Fibroblast of lung (primary cell): Measurements from ENCODE around the gene CA6. TPM values are rescaled to one million over a fixed set of nuclear protein-coding genes. Genes with fewer than 3 reads are reported as not detected.
A peak's percentile ranks its signal among the peaks of the same experiment; 100 is the strongest.

Source experiments
- DNase-seq, 2 donors: peaks; one replicate each; pipeline versions ENCODE4 v3.0.0 to v3.0.0-alpha.2; 2010; ENCODE audit warnings: low read depth in 2 of 2
- H2AFZ ChIP-seq: 2 replicates; pipeline ENCODE4 v1.5.1; 2012; ENCODE audit warnings: low read length, control low read depth, inconsistent platforms
- H3K27ac ChIP-seq: 2 replicates; pipeline ENCODE4 v1.5.1; 2011; ENCODE audit warnings: low read length, control low read depth; ENCODE audit not compliant: insufficient read depth
- H3K27me3 ChIP-seq: 2 replicates; pipeline ENCODE4 v1.5.1; 2011; ENCODE audit warnings: mild to moderate bottlenecking, low read length; ENCODE audit not compliant: control insufficient read depth, insufficient read depth
- H3K36me3 ChIP-seq: 2 replicates; pipeline ENCODE4 v1.5.1; 2011; ENCODE audit warnings: low read length; ENCODE audit not compliant: control insufficient read depth, insufficient read depth
- H3K4me1 ChIP-seq: 2 replicates; pipeline ENCODE4 v1.5.1; 2011; ENCODE audit warnings: low read length; ENCODE audit not compliant: control insufficient read depth, insufficient read depth; ENCODE audit errors: extremely low read depth
- H3K4me2 ChIP-seq: 2 replicates; pipeline ENCODE4 v1.5.1; 2011; ENCODE audit warnings: low read length, control low read depth; ENCODE audit not compliant: insufficient read depth; ENCODE audit errors: extremely low read depth
- H3K4me3 ChIP-seq, 4 experiments: fragments of 200-600 bp in 1 of 4; sonication (generic) in 1 of 4; replicated peaks in 1 of 4; 2 replicates each; pipeline ENCODE4 v1.5.1; 2011 to 2016; ENCODE audit warnings: low read length in 4 of 4, low read depth in 3 of 4, mild to moderate bottlenecking in 3 of 4, control low read depth in 2 of 4, inconsistent platforms in 1 of 4, mixed read lengths in 1 of 4; ENCODE audit not compliant: insufficient read depth in 1 of 4; ENCODE audit errors: control extremely low read depth in 1 of 4
- H3K79me2 ChIP-seq: 2 replicates; pipeline ENCODE4 v1.5.1; 2012; ENCODE audit warnings: mild to moderate bottlenecking, low read length, inconsistent platforms; ENCODE audit not compliant: control insufficient read depth, insufficient read depth
- H3K9ac ChIP-seq: 2 replicates; pipeline ENCODE4 v1.5.1; 2011; ENCODE audit warnings: mild to moderate bottlenecking, low read length, control low read depth; ENCODE audit not compliant: insufficient read depth
- H3K9me3 ChIP-seq: 2 replicates; pipeline ENCODE4 v1.5.1; 2012; ENCODE audit warnings: low read depth, low read length; ENCODE audit not compliant: control insufficient read depth, insufficient read depth
- H4K20me1 ChIP-seq: 2 replicates; pipeline ENCODE4 v1.5.1; 2011; ENCODE audit warnings: low read length; ENCODE audit not compliant: control insufficient read depth, insufficient read depth; ENCODE audit errors: extremely low read depth
- EZH2 ChIP-seq: IDR thresholded peaks from 2 replicates; pipeline ENCODE4 v1.5.1; 2012; ENCODE audit warnings: low read length, control low read depth, mild to moderate bottlenecking; ENCODE audit errors: missing control alignments
- polyA plus RNA-seq, 2 donors: library from polyadenylated mRNA; depleted of rRNA in 1 of 2; stranded (reverse) in 1 of 2; unstranded in 1 of 2; fragments of >200 nt; gene quantifications; 2 replicates each; pipeline ENCODE4 v1.2.1, GENCODE V29; 2011 to 2012; ENCODE audit warnings: missing spikeins in 1 of 2
- total RNA-seq: library from RNA; depleted of rRNA; stranded (reverse); fragments of >200 nt; gene quantifications from 2 replicates; pipeline ENCODE4 v1.2.1, GENCODE V29; 2014
- TF ChIP-seq, protein P1 (sequence below), 2 donors: IDR thresholded peaks in 1 of 2; conservative IDR thresholded peaks in 1 of 2; 1 replicate in 1 of 2; 2 replicates in 1 of 2; pipeline ENCODE4 v1.5.1; 2011 to 2012; ENCODE audit warnings: low read length in 2 of 2, control low read depth in 1 of 2, inconsistent platforms in 1 of 2, low read depth in 1 of 2, mild to moderate bottlenecking in 1 of 2

Gene CA6
- total and polyA plus RNA-seq, 2 donors (not counting 1 experiment from before 2014, with no cell fraction given), result not detected

DNA sequence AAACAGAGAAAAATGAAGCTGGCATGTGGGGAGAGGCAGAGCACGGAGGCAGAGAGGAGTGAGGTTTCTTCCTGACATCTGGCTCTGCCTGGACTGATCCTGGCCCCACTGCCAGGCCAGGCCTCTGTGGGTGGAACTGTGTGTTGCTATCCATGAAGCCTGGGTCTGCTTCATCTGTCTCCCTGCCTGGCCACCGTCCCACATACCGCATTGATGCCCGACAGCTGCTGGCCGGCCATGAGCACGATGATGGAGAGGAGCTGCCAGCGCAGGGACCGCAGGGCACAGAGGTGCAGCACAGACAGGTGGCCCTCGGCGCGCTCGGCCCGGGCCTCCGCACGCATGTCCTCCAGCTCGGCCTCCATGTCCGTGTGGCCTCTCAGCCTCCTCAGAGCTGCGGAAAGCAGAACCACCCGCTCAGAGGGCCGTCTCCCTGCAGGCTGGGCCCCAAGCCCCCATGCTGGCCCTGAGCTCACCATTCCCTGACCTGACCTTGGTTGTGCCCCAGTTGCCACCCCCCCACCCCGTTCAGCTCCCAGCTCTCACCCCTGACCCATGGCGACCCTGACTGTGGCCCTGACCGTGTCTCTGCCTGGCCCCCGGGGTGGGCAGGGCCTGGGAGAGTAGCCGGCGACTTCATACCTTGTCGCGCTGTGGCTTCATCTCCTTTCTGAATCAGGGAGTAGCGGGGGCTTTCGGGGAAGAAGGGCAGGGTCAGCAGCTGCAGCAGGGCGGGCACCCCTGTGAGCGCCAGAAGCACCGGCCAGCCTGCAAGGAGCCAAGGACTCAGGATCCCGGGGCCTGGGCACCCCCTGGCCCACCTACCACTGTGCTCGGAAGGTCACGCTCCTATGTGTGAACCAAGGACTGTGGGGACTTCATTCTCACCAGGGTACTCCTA, 69.1 kb downstream of the CA6 start:
- Histone ChIP-seq H3K27ac (no peak overlapping the region), H3K4me2 (no peak overlapping the region), H3K79me2 (no peaks in the 10 kb centered on the region), H3K9ac (no peak overlapping the region), H3K9me3 (no peaks in the 10 kb centered on the region), H3K27me3 (no peaks in the 10 kb centered on the region), H3K36me3 (no peaks in the 10 kb centered on the region), H3K4me3 (no peak overlapping the region), H3K4me1 (no peaks in the 10 kb centered on the region), H4K20me1 (no peaks in the 10 kb centered on the region), H2AFZ (no peak overlapping the region)
- no peak for TF ChIP-seq EZH2
- TF ChIP-seq, protein P1, sequence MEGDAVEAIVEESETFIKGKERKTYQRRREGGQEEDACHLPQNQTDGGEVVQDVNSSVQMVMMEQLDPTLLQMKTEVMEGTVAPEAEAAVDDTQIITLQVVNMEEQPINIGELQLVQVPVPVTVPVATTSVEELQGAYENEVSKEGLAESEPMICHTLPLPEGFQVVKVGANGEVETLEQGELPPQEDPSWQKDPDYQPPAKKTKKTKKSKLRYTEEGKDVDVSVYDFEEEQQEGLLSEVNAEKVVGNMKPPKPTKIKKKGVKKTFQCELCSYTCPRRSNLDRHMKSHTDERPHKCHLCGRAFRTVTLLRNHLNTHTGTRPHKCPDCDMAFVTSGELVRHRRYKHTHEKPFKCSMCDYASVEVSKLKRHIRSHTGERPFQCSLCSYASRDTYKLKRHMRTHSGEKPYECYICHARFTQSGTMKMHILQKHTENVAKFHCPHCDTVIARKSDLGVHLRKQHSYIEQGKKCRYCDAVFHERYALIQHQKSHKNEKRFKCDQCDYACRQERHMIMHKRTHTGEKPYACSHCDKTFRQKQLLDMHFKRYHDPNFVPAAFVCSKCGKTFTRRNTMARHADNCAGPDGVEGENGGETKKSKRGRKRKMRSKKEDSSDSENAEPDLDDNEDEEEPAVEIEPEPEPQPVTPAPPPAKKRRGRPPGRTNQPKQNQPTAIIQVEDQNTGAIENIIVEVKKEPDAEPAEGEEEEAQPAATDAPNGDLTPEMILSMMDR (conservative IDR thresholded peaks at IDR 0.05 in 1 of 2, IDR thresholded peaks at IDR 0.05 in 1 of 2; ENCODE audit: low read depth in 1 of 2, low read length in 2 of 2), result no peak
- no peak for DNase-seq

DNA sequence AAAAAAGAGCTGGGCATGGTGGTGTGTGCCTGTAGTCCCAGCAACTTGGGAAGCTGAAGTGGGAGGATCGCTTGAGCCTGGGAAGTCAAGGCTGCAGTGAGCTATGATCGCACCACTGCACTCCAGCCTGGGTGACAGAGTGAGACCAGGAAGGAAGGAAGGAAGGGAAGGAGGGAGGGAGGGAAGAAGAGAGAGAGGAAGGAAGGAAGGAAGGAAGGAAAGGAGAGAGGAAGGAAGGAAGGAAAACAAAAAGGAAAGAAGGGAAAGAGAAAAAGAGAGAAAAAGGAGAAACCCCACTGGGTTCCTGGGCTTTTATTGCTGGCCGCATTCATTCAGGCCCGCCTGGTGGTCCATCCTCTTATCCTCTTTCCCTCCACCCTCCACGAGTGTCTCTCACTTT, 70.8 kb downstream of the CA6 start:
- TF ChIP-seq, protein P1 (conservative IDR thresholded peaks at IDR 0.05 in 1 of 2, IDR thresholded peaks at IDR 0.05 in 1 of 2; ENCODE audit: low read depth in 1 of 2, low read length in 2 of 2), result no peak
- TF ChIP-seq EZH2, result no peak
- H3K4me2 ChIP-seq, result no peak overlapping the region
- no peaks in the 10 kb centered on the region for H3K4me1 ChIP-seq
- no peak overlapping the region for H3K9ac ChIP-seq
- no peak overlapping the region for H3K27ac ChIP-seq
- H4K20me1 ChIP-seq, result no peaks in the 10 kb centered on the region
- H3K9me3 ChIP-seq, result no peaks in the 10 kb centered on the region
- no peak overlapping the region for H2AFZ ChIP-seq
- no peaks in the 10 kb centered on the region for H3K79me2 ChIP-seq
- DNase-seq, result no peak
- peaks cover 2% of the 10 kb centered on the region for H3K27me3 ChIP-seq
- H3K36me3 ChIP-seq, result no peaks in the 10 kb centered on the region
- no peak overlapping the region for H3K4me3 ChIP-seq

DNA sequence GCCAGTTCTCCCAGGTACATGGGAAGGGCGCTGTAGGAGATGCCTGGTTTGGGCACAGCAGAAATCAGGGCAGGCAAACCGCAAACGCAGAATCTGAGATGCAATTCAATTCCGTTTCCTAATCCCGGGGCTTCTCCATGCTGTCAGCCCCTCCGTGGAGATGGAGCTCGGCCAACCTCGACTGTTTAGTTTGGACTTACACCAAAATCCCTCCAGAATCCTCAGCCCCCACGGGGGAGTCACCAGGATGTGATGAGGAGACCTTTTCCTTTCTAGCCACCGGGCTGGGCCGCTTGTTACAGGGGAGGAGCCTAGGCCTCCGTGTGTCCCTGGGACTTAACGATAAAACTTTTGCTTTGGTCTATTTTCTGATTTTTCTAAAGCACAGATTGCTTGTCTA, 72.7 kb downstream of the CA6 start:
- Histone ChIP-seq H4K20me1 (no peaks in the 10 kb centered on the region), H3K27ac (no peak overlapping the region), H3K79me2 (no peaks in the 10 kb centered on the region), H2AFZ (no peak overlapping the region), H3K9ac (no peak overlapping the region), H3K4me2 (no peak overlapping the region), H3K36me3 (no peaks in the 10 kb centered on the region), H3K4me1 (no peaks in the 10 kb centered on the region), H3K9me3 (no peaks in the 10 kb centered on the region), H3K4me3 (no peak overlapping the region), H3K27me3 (peaks cover 2% of the 10 kb centered on the region)
- TF ChIP-seq EZH2, result no peak
- TF ChIP-seq, protein P1 (conservative IDR thresholded peaks at IDR 0.05 in 1 of 2, IDR thresholded peaks at IDR 0.05 in 1 of 2; ENCODE audit: low read depth in 1 of 2, low read length in 2 of 2), result no peak
- peak in 1 of 2 donors; percentile 11 for DNase-seq
